ENCODE data around the gene OSBPL1A.

DNA sequence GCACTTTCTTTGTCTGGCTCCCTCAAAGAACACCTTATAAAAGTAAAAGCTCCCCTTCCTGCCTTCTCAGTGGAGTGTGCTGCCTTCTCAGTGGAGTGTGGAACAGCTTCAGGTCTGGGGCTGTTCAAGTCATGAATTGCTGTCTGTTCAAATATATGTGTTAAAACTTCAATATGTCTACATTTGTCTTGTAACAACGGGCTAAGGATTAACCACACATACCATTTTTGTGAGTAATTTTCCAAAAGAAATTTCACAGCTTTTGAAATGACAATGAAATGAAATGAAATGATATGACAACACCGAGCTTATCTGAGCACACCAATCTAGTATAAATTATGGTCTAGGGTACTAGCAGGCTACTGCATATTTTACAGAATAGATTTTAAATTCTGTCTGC is 215.8 kb downstream of the OSBPL1A start:
- TF ChIP-seq YY1 (IDR thresholded peaks at IDR 0.05; ENCODE audit: insufficient read depth, insufficient read length) (no peak), SUZ12 (IDR thresholded peaks at IDR 0.05; ENCODE audit: extremely low read depth, insufficient read depth, insufficient read length) (no peak)
